HG02623 (cell line): ENCODE measurements around the gene RNF181.
A peak's percentile ranks its signal among the peaks of the same experiment; 100 is the strongest.
"Not testable (repeated sequence)": the region's sequence is repeated elsewhere in the genome, so short reads cannot be mapped to it uniquely, and the experiment has no call there.

ENCODE experiments used
- ATAC-seq: cut with Tn5 transposase; IDR thresholded peaks from one replicate; pipeline ENCODE4 v1.9.1; 2021; ENCODE audit warnings: moderate library complexity; ENCODE audit not compliant: unreplicated experiment

Gene RNF181

DNA sequence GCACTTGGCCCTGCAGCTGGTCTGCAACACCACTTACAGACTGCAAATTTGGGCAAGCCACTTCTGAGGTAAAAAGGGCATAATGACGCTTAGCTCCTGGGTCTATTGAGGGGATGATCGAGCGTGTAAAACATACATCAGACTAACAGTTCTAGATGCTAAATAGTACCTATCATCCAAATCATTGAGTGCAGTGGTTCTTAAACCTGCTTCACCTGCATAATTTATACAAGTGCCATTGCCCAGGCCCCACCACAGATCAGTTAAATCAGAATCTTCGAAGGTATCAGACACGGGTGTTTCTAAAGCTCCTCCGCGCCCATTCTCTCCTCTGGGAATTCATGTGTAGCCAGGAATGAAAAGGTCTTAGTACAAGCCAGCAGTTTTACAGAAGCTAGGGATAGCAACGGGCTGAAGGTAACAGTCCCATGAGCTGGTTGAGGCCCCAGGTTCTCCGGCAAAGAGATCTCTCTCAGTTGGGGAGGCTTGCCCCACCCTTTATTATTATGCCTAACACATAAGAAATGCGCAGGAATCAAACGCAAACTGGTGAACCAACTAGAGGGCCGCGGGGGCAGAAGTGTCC is 737 bp upstream of the RNF181 start:
- no peak for ATAC-seq

GRCh38 chr2:85596026-85596333 is 435 bp downstream of the RNF181 start:
- no peak for ATAC-seq

DNA sequence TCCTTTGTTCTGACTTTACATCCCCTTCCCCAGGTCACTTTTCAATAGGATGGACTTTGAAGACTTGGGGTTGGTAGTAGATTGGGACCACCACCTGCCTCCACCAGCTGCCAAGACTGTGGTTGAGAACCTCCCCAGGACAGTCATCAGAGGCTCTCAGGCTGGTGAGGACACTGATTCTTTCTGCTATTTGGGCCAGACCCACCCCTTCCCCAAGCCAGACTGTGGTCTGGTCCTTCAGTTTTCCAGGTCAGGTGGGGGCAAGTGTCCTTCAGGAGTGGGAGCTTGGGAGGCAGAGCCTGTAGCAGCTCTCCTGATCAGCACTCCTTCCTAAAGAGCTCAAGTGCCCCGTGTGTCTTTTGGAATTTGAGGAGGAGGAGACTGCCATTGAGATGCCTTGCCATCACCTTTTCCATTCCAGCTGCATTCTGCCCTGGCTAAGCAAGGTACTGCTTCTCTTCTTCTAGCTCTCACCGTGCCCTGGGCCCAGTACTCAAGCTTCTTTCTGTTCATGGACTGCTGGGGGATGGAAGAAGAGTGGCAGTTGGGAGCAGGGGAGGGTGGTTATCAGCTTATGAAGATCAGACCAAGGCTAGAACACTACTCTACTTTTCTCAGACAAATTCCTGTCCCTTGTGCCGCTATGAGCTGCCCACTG is 1.1 kb downstream of the RNF181 start:
- ATAC-seq = no peak

DNA sequence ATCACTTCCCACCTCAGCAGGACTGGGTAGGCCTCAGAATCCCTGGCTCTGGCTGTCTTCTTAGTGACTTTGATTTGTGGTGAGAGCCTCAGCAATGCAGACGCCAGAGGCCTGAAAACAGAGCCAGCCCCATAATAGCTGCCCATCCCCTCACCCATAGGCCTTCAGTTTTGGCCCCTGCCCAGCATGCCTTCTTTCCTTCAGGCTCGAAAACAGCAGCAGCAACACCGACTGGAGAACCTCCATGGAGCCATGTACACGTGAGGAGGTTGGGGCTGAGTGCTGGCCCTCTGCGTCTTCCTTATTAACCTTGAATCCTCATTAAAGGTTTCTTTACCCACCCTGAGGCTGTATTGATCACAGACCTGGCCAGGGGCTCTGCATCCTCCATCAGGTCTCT is 1.7 kb downstream of the RNF181 start:
- no peak for ATAC-seq

GRCh38 chr2:85598594-85599340 is 3.2 kb downstream of the RNF181 start:
- no peak for ATAC-seq

DNA sequence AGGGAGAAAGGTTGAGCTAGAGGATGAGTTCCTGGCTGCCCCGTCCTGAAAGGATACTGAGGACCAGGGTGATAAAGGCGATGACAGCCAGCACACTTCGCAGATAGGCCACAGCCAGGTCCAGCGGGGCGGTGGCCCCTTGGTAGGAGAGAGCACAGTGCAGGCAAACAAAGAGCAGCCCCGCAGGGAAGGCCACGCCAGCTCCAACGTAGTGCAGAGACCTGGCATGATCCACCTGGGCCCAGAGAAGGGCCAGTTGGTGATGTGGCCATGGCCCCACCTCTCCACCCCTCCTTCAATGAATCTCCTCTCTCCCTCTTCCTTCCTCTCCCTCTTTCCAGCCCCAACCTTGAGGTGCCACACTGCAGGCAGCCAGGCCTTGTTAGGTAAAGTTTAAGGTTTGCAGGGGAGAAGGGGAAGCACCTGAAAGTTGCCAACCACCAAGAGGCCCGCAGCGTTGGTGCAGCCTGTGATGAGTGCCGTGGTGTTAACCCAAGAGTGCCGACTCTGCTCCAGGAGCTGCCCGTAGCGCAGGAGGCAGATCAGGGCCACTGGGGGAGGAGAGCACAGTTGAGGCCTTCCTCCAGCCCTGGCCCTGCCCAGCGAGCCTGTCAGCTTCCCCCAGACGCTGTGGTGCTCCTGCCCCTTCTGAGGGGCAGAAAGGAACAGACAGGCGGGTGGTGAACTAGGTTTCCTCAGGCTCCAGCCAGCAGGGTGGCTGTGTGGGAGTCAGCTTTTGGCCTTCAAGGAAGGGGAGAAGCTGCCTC is 4.1 kb downstream of the RNF181 start:
- ATAC-seq = no peak

DNA sequence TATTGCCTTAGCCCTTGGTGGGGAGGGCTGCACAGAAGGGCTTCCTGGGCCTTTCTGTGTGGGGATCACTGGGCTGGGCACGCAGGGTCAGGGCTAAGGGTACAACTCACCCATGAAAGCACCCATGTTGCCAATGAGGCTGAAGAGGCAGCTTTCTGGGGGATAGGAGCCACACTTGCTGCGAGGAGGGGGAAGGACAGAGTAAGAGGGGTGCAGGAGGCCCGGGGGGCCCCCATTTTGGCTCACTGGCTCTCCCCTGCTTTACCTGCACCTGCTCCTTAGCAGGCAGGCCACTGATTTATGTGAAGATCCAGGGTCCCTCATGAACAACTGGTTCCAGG is 4.7 kb downstream of the RNF181 start:
- no peak for ATAC-seq

- no peak for ATAC-seq
These were observed 5.6 kb downstream of the RNF181 start for GRCh38 chr2:85600951-85601770.

GRCh38 chr2:85601771-85602475 is 6.4 kb downstream of the RNF181 start:
- ATAC-seq = peak; percentile 24

DNA sequence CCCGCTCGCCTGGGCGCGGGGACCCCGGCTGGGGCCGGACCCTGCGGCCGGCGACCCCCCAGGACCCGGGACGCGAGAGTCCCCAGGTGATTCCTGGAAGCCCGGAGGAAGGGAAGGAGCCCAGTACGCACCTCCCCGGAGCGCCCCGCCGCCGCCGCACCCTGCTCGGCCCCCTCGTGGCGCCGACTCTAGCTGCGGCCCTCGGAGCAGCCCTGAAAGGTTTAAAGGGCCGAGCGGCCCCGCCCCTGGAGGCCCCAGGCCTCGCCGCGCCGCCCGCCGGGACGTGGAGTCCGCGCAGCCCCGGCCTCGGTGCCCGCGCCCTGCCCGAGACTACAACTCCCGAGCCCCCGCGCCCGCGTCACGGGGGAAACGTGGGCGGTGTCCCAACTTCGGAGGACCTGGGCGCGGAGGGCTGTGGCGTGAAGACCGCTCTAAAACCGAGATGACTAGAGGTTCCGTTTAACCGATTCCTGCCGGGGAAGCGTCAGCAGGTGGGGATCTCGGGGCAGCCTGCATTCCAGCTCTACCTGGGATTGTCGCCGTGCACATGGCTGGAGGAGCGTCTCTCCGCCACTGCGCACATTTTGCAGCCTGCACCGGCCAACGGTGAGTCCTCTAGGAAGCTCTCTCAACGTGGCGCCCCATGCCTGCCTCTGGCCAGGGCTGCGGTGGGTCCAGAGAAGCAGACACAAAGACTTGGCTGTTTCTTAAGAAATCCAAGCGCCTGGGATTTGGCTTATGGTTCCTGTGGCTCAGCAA is 7.1 kb downstream of the RNF181 start, which contains the start of gene TMEM150A:
Gene TMEM150A (minus strand): TSS at position 223 of the 759 bp plus-strand sequence. CDS start 750 bp downstream, outside the sequence.
- ATAC-seq = peak; percentile 96

DNA sequence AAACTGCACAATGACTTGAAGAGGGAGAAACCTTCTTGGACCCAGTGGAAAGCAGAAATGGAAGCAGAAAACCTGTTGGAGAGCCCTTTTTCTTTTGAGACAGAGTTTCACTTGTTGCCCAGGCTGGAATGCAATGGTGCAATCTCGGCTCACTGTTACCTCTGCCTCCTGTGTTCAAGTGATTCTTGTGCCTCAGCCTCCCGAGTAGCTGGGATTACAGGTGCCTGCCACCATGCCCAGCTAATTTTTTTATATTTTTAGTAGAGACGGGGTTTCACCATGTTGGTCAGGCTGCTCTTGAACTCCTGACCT is 8.5 kb downstream of the RNF181 start:
- ATAC-seq = not testable (repeated sequence)

GRCh38 chr2:85604568-85605339 is 9.2 kb downstream of the RNF181 start:
- no peak for ATAC-seq

DNA sequence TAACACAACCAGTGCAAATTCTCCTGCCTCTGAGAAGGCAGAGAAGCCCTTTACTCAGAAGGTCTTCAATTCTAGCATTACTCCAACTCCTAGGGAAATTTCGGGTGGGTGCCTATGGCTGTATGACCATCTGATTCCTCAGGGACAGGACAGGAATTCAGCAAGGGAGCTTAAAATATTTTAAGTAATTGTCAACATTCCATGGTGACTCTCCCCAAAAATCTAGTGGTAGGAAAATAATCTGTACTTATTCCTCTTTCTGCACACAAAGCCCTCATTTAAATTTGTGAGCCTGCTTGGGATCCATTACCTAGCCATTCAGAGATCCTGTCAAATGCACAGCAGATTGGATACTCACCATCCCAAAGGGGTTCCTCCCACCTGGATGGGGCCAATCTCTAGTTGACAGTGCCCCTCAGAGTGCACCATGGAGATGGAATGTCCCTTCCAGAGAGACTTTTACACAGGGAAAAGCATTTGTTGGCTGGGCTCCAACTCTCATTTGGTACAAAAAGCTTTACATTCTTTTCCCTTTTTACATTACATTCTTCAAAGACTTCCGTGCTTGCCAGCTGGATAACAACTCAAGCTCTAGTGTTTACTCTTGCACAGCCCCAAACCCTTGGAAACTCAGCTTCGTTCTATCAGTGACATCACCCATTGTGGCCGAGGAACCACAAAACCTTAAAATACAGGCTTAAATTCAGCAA is 10.0 kb downstream of the RNF181 start:
- ATAC-seq = no peak

DNA sequence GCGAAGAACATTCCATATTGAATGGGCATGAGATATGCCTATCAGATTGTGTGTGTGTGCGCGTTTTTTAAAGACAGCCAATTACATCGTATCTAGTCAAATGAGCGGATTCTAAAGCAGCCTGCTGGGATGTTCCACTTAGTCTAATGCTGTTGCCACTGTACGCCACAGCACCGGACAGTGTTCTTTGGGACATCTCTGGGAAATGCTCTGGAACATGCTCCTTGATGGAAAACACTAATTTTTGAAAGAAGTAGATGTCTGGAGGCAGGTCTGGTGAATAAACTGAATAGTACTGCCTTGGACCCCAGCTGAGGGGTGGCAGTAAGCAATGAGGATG is 10.5 kb downstream of the RNF181 start:
- ATAC-seq = no peak

- ATAC-seq = no peak
These were observed 12.0 kb downstream of the RNF181 start for GRCh38 chr2:85607268-85608215.

DNA sequence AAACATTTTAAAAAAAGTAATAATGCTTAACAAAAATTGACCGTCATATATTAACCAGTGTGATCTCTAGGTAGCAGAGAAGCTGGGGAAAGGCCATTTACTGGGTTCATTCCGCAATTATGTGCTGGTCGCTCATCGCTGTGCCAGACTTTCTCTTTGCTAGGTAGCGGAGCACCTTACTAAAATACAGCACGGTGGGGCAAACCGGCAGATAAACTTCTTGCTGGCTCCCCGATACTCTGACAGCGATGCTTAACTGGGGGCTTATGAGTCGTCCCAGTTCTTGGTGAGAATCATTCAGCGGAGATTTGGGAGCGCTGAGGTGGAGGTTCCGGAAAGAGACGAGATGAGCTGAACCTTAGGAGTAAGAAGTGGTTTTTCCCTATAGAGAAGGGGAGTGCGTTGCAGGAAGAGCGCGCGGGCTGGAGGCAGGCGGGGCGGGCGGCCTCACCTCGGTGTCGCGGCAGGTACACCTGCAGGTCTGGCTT is 15.7 kb downstream of the RNF181 start:
- ATAC-seq = no peak
